GM23248 (cell line): ENCODE results near the gene CHGA. TPM values are rescaled to one million over a fixed set of nuclear protein-coding genes. Genes with fewer than 3 reads are reported as not detected.

Source experiments
- DNase-seq: peaks from one replicate; pipeline ENCODE4 v3.0.0-alpha.2; 2015
- H2AFZ ChIP-seq: fragments of 200-600 bp; sonication (generic); 2 replicates; pipeline ENCODE4 v1.6.1; 2016; ENCODE audit warnings: antibody characterized with exemption
- H3F3A ChIP-seq: fragments of 200-600 bp; sonication (generic); 2 replicates; pipeline ENCODE4 v1.6.1; 2016; ENCODE audit warnings: mild to moderate bottlenecking, antibody characterized with exemption, mixed run types; ENCODE audit not compliant: insufficient read depth
- H3K27ac ChIP-seq: fragments of 200-600 bp; sonication (generic); 2 replicates; pipeline ENCODE4 v1.5.1; 2016; ENCODE audit warnings: mild to moderate bottlenecking
- H3K27me3 ChIP-seq: fragments of 200-600 bp; sonication (generic); replicated peaks from 2 replicates; pipeline ENCODE4 v1.6.1; 2016; ENCODE audit warnings: mild to moderate bottlenecking; ENCODE audit not compliant: insufficient read depth
- H3K36me3 ChIP-seq: fragments of 200-600 bp; sonication (generic); 2 replicates; pipeline ENCODE4 v1.6.1; 2016; ENCODE audit warnings: low read depth, mild to moderate bottlenecking
- H3K4me1 ChIP-seq: fragments of 200-600 bp; sonication (generic); 2 replicates; pipeline ENCODE4 v1.6.1; 2016; ENCODE audit warnings: mild to moderate bottlenecking; ENCODE audit not compliant: insufficient read depth
- H3K4me2 ChIP-seq: fragments of 200-600 bp; sonication (generic); one replicate; pipeline ENCODE4 v1.6.1; 2016; ENCODE audit warnings: mild to moderate bottlenecking; ENCODE audit not compliant: unreplicated experiment
- H3K4me3 ChIP-seq: fragments of 200-600 bp; sonication (generic); 2 replicates; pipeline ENCODE4 v1.5.1; 2016; ENCODE audit warnings: mild to moderate bottlenecking
- H3K79me2 ChIP-seq: fragments of 200-600 bp; sonication (generic); 2 replicates; pipeline ENCODE4 v1.6.1; 2016; ENCODE audit warnings: mild to moderate bottlenecking; ENCODE audit not compliant: insufficient read depth
- H3K9ac ChIP-seq: fragments of 200-600 bp; sonication (generic); 2 replicates; pipeline ENCODE4 v1.6.1; 2016; ENCODE audit warnings: mild to moderate bottlenecking
- H3K9me2 ChIP-seq: fragments of 200-600 bp; sonication (generic); 2 replicates; pipeline ENCODE4 v1.6.1; 2016; ENCODE audit warnings: mixed run types, mild to moderate bottlenecking, moderate library complexity; ENCODE audit not compliant: insufficient read depth
- H3K9me3 ChIP-seq: fragments of 200-600 bp; sonication (generic); one replicate; pipeline ENCODE4 v1.6.1; 2017; ENCODE audit warnings: low read depth
- H4K20me1 ChIP-seq: fragments of 200-600 bp; sonication (generic); 2 replicates; pipeline ENCODE4 v1.6.0; 2016; ENCODE audit not compliant: insufficient read depth
- EZH2 ChIP-seq: fragments of 200-600 bp; sonication (generic); IDR thresholded peaks from 2 replicates; pipeline ENCODE4 v1.6.1; 2018; ENCODE audit warnings: antibody characterized with exemption, mild to moderate bottlenecking; ENCODE audit not compliant: insufficient read depth, poor library complexity, severe bottlenecking
- EZH2phosphoT487 ChIP-seq: fragments of 200-600 bp; sonication (generic); IDR thresholded peaks from 2 replicates; pipeline ENCODE4 v1.6.1; 2018; ENCODE audit warnings: antibody characterized with exemption, moderate library complexity, mild to moderate bottlenecking, low read depth; ENCODE audit not compliant: insufficient read depth
- WGBS, 2 experiments: methylation state at CpG; one replicate each; pipeline ENCODE4 v1.1.6; 2015 to 2017; ENCODE audit warnings: low lambda C conversion rate in 2 of 2, low coverage in 1 of 2; ENCODE audit errors: missing lambda C conversion rate in 2 of 2; 5-methylcytosine and 5-hydroxymethylcytosine counted together
- in situ Hi-C: fragments of 300-500 bp; cut with MboI; formaldehyde crosslinking; loops from 2 replicates; pipeline ENCODE4 v1.15.0; 2020
- polyA plus RNA-seq: library from polyadenylated mRNA; unstranded; fragments of >200 nt; fragmentation: Nextera tagmentation; extraction: Ambion mirVana; gene quantifications from 2 replicates; pipeline ENCODE4 v1.2.1, GENCODE V29; 2016
- total RNA-seq: library from RNA; depleted of rRNA; stranded (reverse); fragments of >200 nt; shearing (Covaris generic); gene quantifications from 2 replicates; pipeline ENCODE4 v1.2.3, GENCODE V29; 2014; rRNA removed

CHGA gene
- total and polyA plus RNA-seq, 2 experiments from 2014 or later = not detected

DNA sequence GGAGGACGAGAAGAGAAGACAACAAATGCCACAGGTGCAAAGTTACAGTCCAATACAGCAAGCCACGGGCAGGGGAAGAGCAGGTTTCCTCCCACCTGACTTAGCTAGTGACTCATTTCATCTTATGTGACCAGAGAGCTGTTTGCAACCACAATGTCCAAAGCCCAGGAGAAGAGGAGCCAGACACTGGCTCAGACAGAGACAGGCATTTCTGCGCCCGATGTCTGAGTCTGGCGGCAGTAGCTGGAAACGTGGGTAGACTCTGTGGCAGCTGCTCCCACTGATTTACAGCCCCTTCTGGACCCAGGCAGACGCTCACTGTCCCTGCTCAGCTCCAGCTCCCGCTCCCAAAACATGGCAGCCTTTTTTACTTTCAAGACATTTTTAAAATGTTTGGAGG, 60.0 kb downstream of the CHGA start:
- H3K4me2 ChIP-seq = no peak overlapping the region
- no peak overlapping the region for H3K9ac ChIP-seq
- TF ChIP-seq EZH2phosphoT487 (no peak), EZH2 (no peak)
- no peaks in the 10 kb centered on the region for H3K79me2 ChIP-seq
- 87% methylated on average over 8 of the region's 8 CpGs for WGBS, 2 experiments
- no peak for DNase-seq
- no peak overlapping the region for H3K27ac ChIP-seq
- H3K27me3 ChIP-seq = no peaks in the 10 kb centered on the region
- 0 out of 2 replicates have a peak, but pooled peaks cover 3% of the 10 kb centered on the region for H3F3A ChIP-seq
- in situ Hi-C loops = no loop called here
- H3K9me2 ChIP-seq = no peaks in the 10 kb centered on the region
- H3K4me3 ChIP-seq = no peak overlapping the region
- peaks cover 14% of the 10 kb centered on the region for H3K4me1 ChIP-seq
- no peaks in the 10 kb centered on the region for H4K20me1 ChIP-seq
- H2AFZ ChIP-seq = no peak overlapping the region
- H3K36me3 ChIP-seq = no peaks in the 10 kb centered on the region
- H3K9me3 ChIP-seq = no peaks in the 10 kb centered on the region

DNA sequence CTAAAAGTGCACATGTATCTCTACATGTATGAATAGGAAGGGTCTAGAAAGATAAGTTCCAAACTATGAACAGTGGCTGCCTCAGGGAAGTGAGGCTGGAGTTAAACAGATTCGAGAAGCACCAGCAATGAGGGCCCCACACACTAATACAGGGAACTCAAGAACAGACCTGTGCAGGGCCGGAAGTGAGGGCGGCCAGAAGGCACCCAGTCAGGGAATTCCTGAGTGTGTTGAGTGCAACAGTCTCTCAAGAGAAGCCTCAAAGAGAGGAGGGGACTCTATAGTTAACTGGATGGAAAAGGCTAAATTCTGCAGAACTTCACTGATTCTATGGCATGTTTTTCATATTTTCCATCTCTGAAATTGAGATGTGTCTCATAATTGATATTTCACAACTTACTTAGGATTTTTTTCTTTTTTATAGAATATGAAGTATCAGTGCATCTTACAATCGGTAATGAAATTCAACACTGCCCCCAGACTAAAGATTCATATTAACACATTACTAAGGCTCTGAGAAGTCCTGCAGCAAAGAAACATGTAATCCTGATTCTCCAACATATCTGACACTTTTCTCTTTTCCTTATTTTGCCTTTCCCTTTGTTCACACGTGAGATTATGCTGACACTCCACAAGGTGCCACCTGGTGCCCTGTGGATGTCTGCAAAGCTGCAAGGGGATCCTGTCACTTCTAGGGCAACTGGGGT, 61.3 kb downstream of the CHGA start:
- Histone ChIP-seq H2AFZ (no peak overlapping the region), H3K4me2 (no peak overlapping the region), H3K9me2 (no peaks in the 10 kb centered on the region), H3K4me3 (no peak overlapping the region), H4K20me1 (no peaks in the 10 kb centered on the region), H3K36me3 (no peaks in the 10 kb centered on the region), H3F3A (0 out of 2 replicates have a peak, but pooled peaks cover 3% of the 10 kb centered on the region), H3K9ac (no peak overlapping the region), H3K27ac (no peak overlapping the region), H3K4me1 (peaks cover 14% of the 10 kb centered on the region), H3K79me2 (no peaks in the 10 kb centered on the region), H3K27me3 (no peaks in the 10 kb centered on the region), H3K9me3 (no peaks in the 10 kb centered on the region)
- TF ChIP-seq EZH2phosphoT487 (no peak), EZH2 (no peak)
- WGBS, 2 experiments = 89 to 93% methylated on average over 5 of the region's 5 CpGs
- in situ Hi-C loops = no loop called here
- DNase-seq = no peak

Other genes starting within 250 kb of the CHGA start
- 82.7 and 129 TPM in 2 replicates for gene LGMN, start 174.5 kb upstream of the CHGA start, total RNA-seq
- 98.8 and 106 TPM in 2 replicates for gene LGMN, start 174.5 kb upstream of the CHGA start, polyA plus RNA-seq
- gene GOLGA5, start 128.8 kb upstream of the CHGA start, total RNA-seq = 50.0 and 56.4 TPM in 2 replicates
- gene GOLGA5, start 128.8 kb upstream of the CHGA start, polyA plus RNA-seq = 66.2 and 70.6 TPM in 2 replicates
- gene ITPK1, start 192.8 kb downstream of the CHGA start, total RNA-seq = 33.3 and 35.0 TPM in 2 replicates
- gene ITPK1, start 192.8 kb downstream of the CHGA start, polyA plus RNA-seq = 18.7 and 19.4 TPM in 2 replicates